Loucy (cell line): Measurements from ENCODE around the gene RHBDF2.

Experiments
- H2AFZ ChIP-seq: fragments of 200-600 bp; sonication (generic); 2 replicates; pipeline ENCODE4 v1.6.0; 2016; ENCODE audit warnings: antibody characterized with exemption, mild to moderate bottlenecking, low read length, moderate library complexity
- H3F3A ChIP-seq: fragments of 200-600 bp; 2 replicates; pipeline ENCODE4 v1.6.0; 2016; ENCODE audit warnings: antibody characterized with exemption, low read depth, mild to moderate bottlenecking
- H3K27me3 ChIP-seq: fragments of 200-600 bp; sonication (generic); 2 replicates; pipeline ENCODE4 v1.6.1; 2014; ENCODE audit warnings: low read length, mild to moderate bottlenecking; ENCODE audit not compliant: insufficient read depth, poor library complexity, severe bottlenecking
- H3K36me3 ChIP-seq: fragments of 200-600 bp; sonication (generic); 2 replicates; pipeline ENCODE4 v1.6.1; 2016; ENCODE audit warnings: low read length; ENCODE audit not compliant: insufficient read depth
- H3K4me1 ChIP-seq: fragments of 200-600 bp; sonication (generic); 2 replicates; pipeline ENCODE4 v1.5.1; 2014; ENCODE audit warnings: low read length, mild to moderate bottlenecking; ENCODE audit not compliant: insufficient read depth, poor library complexity, severe bottlenecking
- H3K4me2 ChIP-seq: fragments of 200-600 bp; sonication (generic); 2 replicates; pipeline ENCODE4 v1.6.0; 2014; ENCODE audit warnings: antibody characterized with exemption, low read length, low read depth, mild to moderate bottlenecking; ENCODE audit not compliant: poor library complexity, severe bottlenecking
- H3K4me3 ChIP-seq: fragments of 200-600 bp; sonication (generic); 2 replicates; pipeline ENCODE4 v1.5.1; 2014; ENCODE audit warnings: low read length, mild to moderate bottlenecking, mixed read lengths; ENCODE audit not compliant: poor library complexity, severe bottlenecking
- H3K79me2 ChIP-seq: fragments of 200-600 bp; sonication (generic); 2 replicates; pipeline ENCODE4 v1.6.1; 2014; ENCODE audit warnings: low read length; ENCODE audit not compliant: insufficient read depth
- H3K9ac ChIP-seq: fragments of 200-600 bp; sonication (generic); 2 replicates; pipeline ENCODE4 v1.6.0; 2014; ENCODE audit warnings: mild to moderate bottlenecking, low read depth, low read length, moderate library complexity; ENCODE audit not compliant: poor library complexity, severe bottlenecking
- H3K9me2 ChIP-seq: fragments of 200-600 bp; sonication (generic); replicated peaks from 2 replicates; pipeline ENCODE4 v1.6.1; 2016; ENCODE audit warnings: low read depth, low read length, mixed read lengths
- H3K9me3 ChIP-seq: fragments of 200-600 bp; sonication (generic); 2 replicates; pipeline ENCODE4 v1.6.1; 2014; ENCODE audit warnings: mild to moderate bottlenecking, antibody characterized with exemption, low read length, low read depth; ENCODE audit not compliant: insufficient read depth
- H4K20me1 ChIP-seq: fragments of 200-600 bp; sonication (generic); 2 replicates; pipeline ENCODE4 v1.6.0; 2014; ENCODE audit warnings: antibody characterized with exemption, low read length, mild to moderate bottlenecking; ENCODE audit not compliant: insufficient read depth, poor library complexity, severe bottlenecking
- CTCF ChIP-seq: fragments of 200-600 bp; sonication (generic); conservative IDR thresholded peaks from 2 replicates; pipeline ENCODE4 v1.5.1; 2014; ENCODE audit warnings: mild to moderate bottlenecking, antibody characterized with exemption, low read length
- EZH2phosphoT487 ChIP-seq: fragments of 200-600 bp; IDR thresholded peaks from 2 replicates; pipeline ENCODE4 v1.6.1; 2018; ENCODE audit warnings: antibody characterized with exemption, mild to moderate bottlenecking, moderate library complexity, borderline replicate concordance

Gene RHBDF2

GRCh38 chr17:76422406-76422805, 78.8 kb downstream of the RHBDF2 start:
- H3K9me2 ChIP-seq: no peaks in the 10 kb centered on the region
- H3F3A ChIP-seq: no peaks in the 10 kb centered on the region
- no peaks in the 10 kb centered on the region for H3K4me1 ChIP-seq
- H3K4me3 ChIP-seq: no peak overlapping the region
- H3K27me3 ChIP-seq: no peaks in the 10 kb centered on the region
- no peaks in the 10 kb centered on the region for H3K9me3 ChIP-seq
- no peak overlapping the region for H3K9ac ChIP-seq
- peaks cover 82% of the 10 kb centered on the region for H3K79me2 ChIP-seq
- H3K36me3 ChIP-seq: peaks cover 8% of the 10 kb centered on the region; the same call in 1 of the 2 replicates
- no peak overlapping the region for H3K4me2 ChIP-seq
- peaks cover 12% of the 10 kb centered on the region for H4K20me1 ChIP-seq
- TF ChIP-seq CTCF (no peak), EZH2phosphoT487 (no peak)
- H2AFZ ChIP-seq: no peak overlapping the region

- Histone ChIP-seq H3F3A (no peaks in the 10 kb centered on the region), H3K36me3 (peaks cover 17% of the 10 kb centered on the region; the same call in 1 of the 2 replicates), H2AFZ (no peak overlapping the region), H3K4me2 (no peak overlapping the region), H3K9me2 (no peaks in the 10 kb centered on the region), H3K9me3 (no peaks in the 10 kb centered on the region), H4K20me1 (peaks cover 17% of the 10 kb centered on the region), H3K4me3 (no peak overlapping the region), H3K9ac (no peak overlapping the region), H3K79me2 (peaks cover 85% of the 10 kb centered on the region), H3K4me1 (no peaks in the 10 kb centered on the region), H3K27me3 (no peaks in the 10 kb centered on the region)
- TF ChIP-seq EZH2phosphoT487 (no peak), CTCF (no peak)
Observed at GRCh38 chr17:76421044-76421407, 80.2 kb downstream of the RHBDF2 start.
